ENCODE data around the gene USP10.

USP10 gene

GRCh38 chr16:84675423-84675822 lies 24.4 kb upstream of the USP10 start:
- no peaks in the 10 kb centered on the region for H3K27me3 ChIP-seq (ENCODE audit: insufficient read depth, low read depth, severe bottlenecking)
- no peak for TF ChIP-seq CTCF (IDR thresholded peaks at IDR 0.05; ENCODE audit: low read depth, low read length)
- no peak overlapping the region for H3K4me3 ChIP-seq (ENCODE audit: low read depth, low read length)
- H3K36me3 ChIP-seq, result no peaks in the 10 kb centered on the region
- DNase-seq, result no peak
- no peaks in the 10 kb centered on the region for H3K9me3 ChIP-seq (ENCODE audit: severe bottlenecking)
- H3K27ac ChIP-seq, result no peak overlapping the region

GRCh38 chr16:84675884-84676283 lies 23.9 kb upstream of the USP10 start:
- Histone ChIP-seq H3K27ac (no peak overlapping the region), H3K36me3 (no peaks in the 10 kb centered on the region), H3K9me3 (ENCODE audit: severe bottlenecking) (no peaks in the 10 kb centered on the region), H3K4me3 (ENCODE audit: low read depth, low read length) (no peak overlapping the region), H3K27me3 (ENCODE audit: insufficient read depth, low read depth, severe bottlenecking) (no peaks in the 10 kb centered on the region)
- no peak for DNase-seq
- TF ChIP-seq CTCF (IDR thresholded peaks at IDR 0.05; ENCODE audit: low read depth, low read length), result no peak

DNA sequence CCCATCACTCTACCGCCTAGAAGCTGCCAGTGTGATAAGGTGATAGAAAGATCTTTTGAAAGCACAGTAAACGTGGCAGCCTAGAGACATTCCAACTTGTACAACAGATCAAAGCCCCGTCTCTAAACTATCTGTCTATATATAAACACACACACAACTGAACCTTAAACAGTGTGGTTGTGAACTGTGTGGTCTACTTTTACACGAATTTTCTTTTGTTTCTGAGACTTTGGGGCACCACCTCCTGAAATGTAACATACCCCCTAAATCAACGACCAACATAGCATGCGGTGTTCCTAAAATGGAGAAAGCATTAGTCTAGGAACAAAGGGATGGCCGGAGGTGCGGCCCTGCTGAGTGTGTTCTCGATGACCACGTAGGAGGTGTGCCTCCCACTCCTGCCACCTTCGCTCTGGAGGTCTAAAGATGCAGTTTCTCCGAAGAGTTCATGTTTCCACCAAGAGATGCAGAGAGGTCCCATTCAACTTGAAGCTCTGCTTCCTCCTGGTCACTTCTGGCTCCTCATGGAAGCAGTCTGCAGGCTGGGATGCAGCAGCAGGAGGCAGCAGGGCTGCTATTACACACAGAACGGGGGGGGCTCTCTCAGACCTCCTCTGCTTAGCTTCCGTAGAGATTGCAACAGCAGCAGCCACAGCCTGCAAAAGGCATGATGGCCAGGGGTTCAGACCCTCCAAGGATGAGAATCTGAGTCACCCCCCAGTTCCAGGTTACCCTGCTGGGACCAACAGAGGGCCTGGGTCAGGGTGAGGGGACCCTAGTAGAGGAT lies 22.6 kb upstream of the USP10 start:
- Histone ChIP-seq H3K9me3 (ENCODE audit: severe bottlenecking) (no peaks in the 10 kb centered on the region), H3K4me3 (ENCODE audit: low read depth, low read length) (no peak overlapping the region), H3K36me3 (no peaks in the 10 kb centered on the region), H3K27ac (peak overlapping the region; percentile 39; the same call in 1 of the 2 replicates), H3K27me3 (ENCODE audit: insufficient read depth, low read depth, severe bottlenecking) (no peaks in the 10 kb centered on the region)
- TF ChIP-seq CTCF (IDR thresholded peaks at IDR 0.05; ENCODE audit: low read depth, low read length), result no peak
- peak; percentile 25 for DNase-seq

DNA sequence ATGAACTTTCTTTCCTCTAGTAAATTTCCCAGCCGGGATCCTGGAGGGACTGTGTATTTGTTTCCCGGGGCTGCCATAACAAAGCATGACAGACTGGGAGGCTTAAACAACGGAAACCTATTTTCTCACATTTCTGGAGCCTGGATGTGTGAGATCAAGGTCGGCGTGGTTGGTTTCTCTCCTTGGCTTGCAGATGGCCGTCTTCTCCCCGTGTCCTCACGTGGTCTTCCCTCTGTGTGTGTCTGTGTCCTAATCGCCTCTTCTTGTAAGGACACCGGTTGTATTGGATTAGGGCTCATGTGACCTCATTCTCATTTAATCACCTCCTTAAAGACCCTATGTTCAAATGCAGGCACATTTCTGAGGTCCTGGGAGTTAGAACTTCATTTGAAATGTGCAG lies 22.0 kb upstream of the USP10 start:
- TF ChIP-seq CTCF (IDR thresholded peaks at IDR 0.05; ENCODE audit: low read depth, low read length), result no peak
- DNase-seq, result peak; percentile 77
- H3K27ac ChIP-seq, result peak overlapping the region; percentile 52
- H3K27me3 ChIP-seq (ENCODE audit: insufficient read depth, low read depth, severe bottlenecking), result no peaks in the 10 kb centered on the region
- H3K9me3 ChIP-seq (ENCODE audit: severe bottlenecking), result no peaks in the 10 kb centered on the region
- no peak overlapping the region for H3K4me3 ChIP-seq (ENCODE audit: low read depth, low read length)
- H3K36me3 ChIP-seq, result no peaks in the 10 kb centered on the region

GRCh38 chr16:84678541-84678940 lies 21.3 kb upstream of the USP10 start:
- Histone ChIP-seq H3K9me3 (ENCODE audit: severe bottlenecking) (no peaks in the 10 kb centered on the region), H3K27ac (peak overlapping the region; percentile 52), H3K27me3 (ENCODE audit: insufficient read depth, low read depth, severe bottlenecking) (no peaks in the 10 kb centered on the region), H3K36me3 (no peaks in the 10 kb centered on the region), H3K4me3 (ENCODE audit: low read depth, low read length) (no peak overlapping the region)
- TF ChIP-seq CTCF (IDR thresholded peaks at IDR 0.05; ENCODE audit: low read depth, low read length), result no peak
- DNase-seq, result no peak

Measured in WERI-Rb-1 (cell line).